Lung (tissue), 12 donors: ENCODE measurements around the gene KDM6A. TPM values are rescaled to one million over a fixed set of nuclear protein-coding genes. Genes with fewer than 3 reads are reported as not detected.

ENCODE experiments used
- ATAC-seq: fragments of 200-7000 bp; cut with Tn5 transposase; one replicate; pipeline ENCODE4 v1.9.1; 2020; ENCODE audit warnings: moderate number of reproducible peaks; ENCODE audit not compliant: insufficient read depth, low FRiP score
- DNase-seq, 3 donors: peaks; one replicate each; pipeline ENCODE4 v3.0.0-alpha.2; 2013 to 2017
- H3K27ac ChIP-seq, 2 donors: one replicate each; pipeline ENCODE4 v1.5.1; 2013; ENCODE audit warnings: mild to moderate bottlenecking in 2 of 2, moderate library complexity in 2 of 2, control low read depth in 1 of 2, inconsistent platforms in 1 of 2, low read depth in 1 of 2, low read length in 1 of 2
- H3K27me3 ChIP-seq, 3 donors: one replicate each; pipeline ENCODE4 v1.5.1; 2013; ENCODE audit warnings: low read length in 2 of 3; ENCODE audit not compliant: control insufficient read depth in 3 of 3, insufficient read depth in 3 of 3
- H3K36me3 ChIP-seq, 4 donors: one replicate each; pipeline ENCODE4 v1.5.1; 2013; ENCODE audit warnings: low read length in 4 of 4, mild to moderate bottlenecking in 1 of 4, moderate library complexity in 1 of 4; ENCODE audit not compliant: control insufficient read depth in 4 of 4, insufficient read depth in 4 of 4
- H3K4me1 ChIP-seq, 5 donors: one replicate each; pipeline ENCODE4 v1.5.1; 2013; ENCODE audit warnings: low read length in 5 of 5, mild to moderate bottlenecking in 2 of 5, moderate library complexity in 1 of 5; ENCODE audit not compliant: control insufficient read depth in 5 of 5, insufficient read depth in 5 of 5
- H3K4me3 ChIP-seq: one replicate; pipeline ENCODE4 v1.5.1; 2013; ENCODE audit warnings: mild to moderate bottlenecking, control low read depth, moderate library complexity
- H3K9ac ChIP-seq, 2 donors: one replicate each; pipeline ENCODE4 v1.5.1; 2013; ENCODE audit warnings: low read length in 2 of 2, control low read depth in 1 of 2; ENCODE audit not compliant: insufficient read depth in 1 of 2
- H3K9me3 ChIP-seq, 4 donors: one replicate each; pipeline ENCODE4 v1.5.1; 2013; ENCODE audit warnings: low read length in 3 of 4, mild to moderate bottlenecking in 1 of 4, moderate library complexity in 1 of 4; ENCODE audit not compliant: control insufficient read depth in 4 of 4, insufficient read depth in 3 of 4
- CTCF ChIP-seq: IDR thresholded peaks from 2 replicates; pipeline ENCODE4 v1.5.1; 2012; ENCODE audit warnings: mild to moderate bottlenecking; ENCODE audit errors: control extremely low read depth, extremely low read depth
- WGBS, 2 donors: extraction: QIAGEN DNeasy Blood & Tissue Kit; methylation state at CpG; one replicate each; pipeline ENCODE4 v1.1.7; 2013; 5-methylcytosine and 5-hydroxymethylcytosine counted together
- polyA plus RNA-seq, 2 donors: library from polyadenylated mRNA; stranded (reverse); fragments of 200-250 nt; gene quantifications; one replicate each; pipeline ENCODE4 v1.2.1, GENCODE V29; 2013
- total RNA-seq, 2 donors: library from RNA; depleted of rRNA in 1 of 2; stranded (reverse); fragments of >200 nt in 1 of 2; gene quantifications; one replicate each; pipeline ENCODE4 v1.2.1, GENCODE V29; 2014 to 2021
- donor health status: control.
- donor health status: control.
- donor health status: Bipolar disorder and iron deficiency.
- donor health status: healthy.
- donor health status: DM: yes; HTN: yes; CAD: no.

KDM6A gene
- total and polyA plus RNA-seq, 4 donors = 7.6 to 141 (median 23.5) TPM

GRCh38 chrX:44903830-44904530 lies 31.0 kb downstream of the KDM6A start:
- WGBS, 2 donors = 55 to 69% methylated on average over 4 of the region's 4 CpGs
- no peak overlapping the region for H3K27ac ChIP-seq
- H3K4me1 ChIP-seq = peaks cover 4 to 9% (median 7%) of the 10 kb centered on the region in 5 donors

GRCh38 chrX:44904542-44905115 lies 31.6 kb downstream of the KDM6A start:
- Histone ChIP-seq H3K27ac (no peak overlapping the region), H3K9me3 (peaks cover 0 to 2% (median 0%) of the 10 kb centered on the region in 4 donors), H3K36me3 (no peaks in the 10 kb centered on the region), H3K4me3 (no peak overlapping the region), H3K4me1 (peaks cover 3 to 9% (median 5%) of the 10 kb centered on the region in 5 donors), H3K27me3 (no peaks in the 10 kb centered on the region), H3K9ac (no peak overlapping the region)
- no peak for TF ChIP-seq CTCF
- DNase-seq = no peak
- 73 to 85% methylated on average over 4 of the region's 4 CpGs for WGBS, 2 donors
- no peak for ATAC-seq

More at GRCh38 chrX:44903830-44904530, 31.0 kb downstream of the KDM6A start:
- Histone ChIP-seq H3K9ac (no peak overlapping the region), H3K36me3 (no peaks in the 10 kb centered on the region), H3K9me3 (peaks cover 0 to 2% (median 0%) of the 10 kb centered on the region in 4 donors), H3K27me3 (no peaks in the 10 kb centered on the region), H3K4me3 (no peak overlapping the region)
- TF ChIP-seq CTCF = no peak
- DNase-seq = no peak
- no peak for ATAC-seq

- 93% methylated on average over 3 of the region's 3 CpGs for WGBS, 2 donors
- Histone ChIP-seq H3K27me3 (no peaks in the 10 kb centered on the region), H3K27ac (no peak overlapping the region), H3K9me3 (peaks cover 0 to 2% (median 0%) of the 10 kb centered on the region in 4 donors), H3K9ac (no peak overlapping the region), H3K4me1 (peaks cover 3 to 9% (median 4%) of the 10 kb centered on the region in 5 donors), H3K4me3 (no peak overlapping the region), H3K36me3 (no peaks in the 10 kb centered on the region)
- TF ChIP-seq CTCF = no peak
- no peak for ATAC-seq
- DNase-seq = no peak
These were observed 33.1 kb downstream of the KDM6A start for GRCh38 chrX:44906041-44906440.
